Fibroblast of mammary gland (primary cell): ENCODE data around the gene IGSF11.
"Not testable (repeated sequence)": the region's sequence is repeated elsewhere in the genome, so short reads cannot be mapped to it uniquely, and the experiment has no call there.

Source experiments
- DNase-seq: peaks from one replicate; pipeline ENCODE4 v3.0.0-alpha.2; 2010; ENCODE audit warnings: low read depth
- H3K4me3 ChIP-seq: 2 replicates; pipeline ENCODE4 v1.5.1; 2011; ENCODE audit warnings: low read depth, mild to moderate bottlenecking, low read length, moderate library complexity; ENCODE audit not compliant: control insufficient read depth
- TF ChIP-seq, protein P1 (sequence below): conservative IDR thresholded peaks from 2 replicates; pipeline ENCODE4 v1.5.1; 2011; ENCODE audit warnings: low read depth, low read length, inconsistent platforms; ENCODE audit not compliant: control insufficient read depth, insufficient read depth

IGSF11 gene

DNA sequence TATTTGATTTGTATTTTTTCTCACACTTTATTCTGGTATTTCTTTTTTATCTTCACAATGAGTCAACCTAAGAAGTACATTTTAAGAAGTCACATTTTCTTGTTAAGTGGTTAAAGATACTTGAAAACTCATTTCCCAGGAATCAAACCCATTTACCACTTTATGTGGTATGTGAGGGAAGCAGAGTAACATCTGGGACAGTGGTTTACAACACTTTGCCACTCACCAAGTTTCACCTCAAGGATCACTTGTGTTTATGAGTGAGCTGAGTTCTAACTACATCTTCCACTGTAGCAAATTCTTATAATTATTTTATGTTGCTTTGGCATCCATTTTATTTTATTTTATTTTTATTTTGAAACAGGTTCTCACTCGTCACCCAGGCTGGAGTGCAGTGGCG lies 53.8 kb downstream of the IGSF11 start:
- no peak overlapping the region for H3K4me3 ChIP-seq
- TF ChIP-seq, protein P1, sequence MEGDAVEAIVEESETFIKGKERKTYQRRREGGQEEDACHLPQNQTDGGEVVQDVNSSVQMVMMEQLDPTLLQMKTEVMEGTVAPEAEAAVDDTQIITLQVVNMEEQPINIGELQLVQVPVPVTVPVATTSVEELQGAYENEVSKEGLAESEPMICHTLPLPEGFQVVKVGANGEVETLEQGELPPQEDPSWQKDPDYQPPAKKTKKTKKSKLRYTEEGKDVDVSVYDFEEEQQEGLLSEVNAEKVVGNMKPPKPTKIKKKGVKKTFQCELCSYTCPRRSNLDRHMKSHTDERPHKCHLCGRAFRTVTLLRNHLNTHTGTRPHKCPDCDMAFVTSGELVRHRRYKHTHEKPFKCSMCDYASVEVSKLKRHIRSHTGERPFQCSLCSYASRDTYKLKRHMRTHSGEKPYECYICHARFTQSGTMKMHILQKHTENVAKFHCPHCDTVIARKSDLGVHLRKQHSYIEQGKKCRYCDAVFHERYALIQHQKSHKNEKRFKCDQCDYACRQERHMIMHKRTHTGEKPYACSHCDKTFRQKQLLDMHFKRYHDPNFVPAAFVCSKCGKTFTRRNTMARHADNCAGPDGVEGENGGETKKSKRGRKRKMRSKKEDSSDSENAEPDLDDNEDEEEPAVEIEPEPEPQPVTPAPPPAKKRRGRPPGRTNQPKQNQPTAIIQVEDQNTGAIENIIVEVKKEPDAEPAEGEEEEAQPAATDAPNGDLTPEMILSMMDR = no peak
- no peak for DNase-seq

DNA sequence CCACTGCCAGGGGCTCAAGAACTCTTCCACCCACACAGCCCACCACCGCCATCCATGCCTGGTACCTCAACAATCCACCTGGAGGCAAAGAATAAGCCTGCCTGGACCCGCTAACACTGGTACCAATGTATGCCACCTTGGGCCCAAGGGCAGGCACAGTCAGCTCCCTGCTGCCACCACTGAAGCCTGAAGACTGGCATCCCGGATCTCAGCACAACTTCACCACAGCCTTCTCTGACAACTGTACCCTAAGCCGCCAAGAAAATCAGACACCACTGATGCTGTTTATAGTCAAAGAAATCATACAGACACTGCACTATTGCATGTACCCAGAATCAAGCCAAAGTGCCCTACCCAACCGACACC lies 56.3 kb downstream of the IGSF11 start:
- DNase-seq = no peak
- no peak overlapping the region for H3K4me3 ChIP-seq
- TF ChIP-seq, protein P1 = no peak

DNA sequence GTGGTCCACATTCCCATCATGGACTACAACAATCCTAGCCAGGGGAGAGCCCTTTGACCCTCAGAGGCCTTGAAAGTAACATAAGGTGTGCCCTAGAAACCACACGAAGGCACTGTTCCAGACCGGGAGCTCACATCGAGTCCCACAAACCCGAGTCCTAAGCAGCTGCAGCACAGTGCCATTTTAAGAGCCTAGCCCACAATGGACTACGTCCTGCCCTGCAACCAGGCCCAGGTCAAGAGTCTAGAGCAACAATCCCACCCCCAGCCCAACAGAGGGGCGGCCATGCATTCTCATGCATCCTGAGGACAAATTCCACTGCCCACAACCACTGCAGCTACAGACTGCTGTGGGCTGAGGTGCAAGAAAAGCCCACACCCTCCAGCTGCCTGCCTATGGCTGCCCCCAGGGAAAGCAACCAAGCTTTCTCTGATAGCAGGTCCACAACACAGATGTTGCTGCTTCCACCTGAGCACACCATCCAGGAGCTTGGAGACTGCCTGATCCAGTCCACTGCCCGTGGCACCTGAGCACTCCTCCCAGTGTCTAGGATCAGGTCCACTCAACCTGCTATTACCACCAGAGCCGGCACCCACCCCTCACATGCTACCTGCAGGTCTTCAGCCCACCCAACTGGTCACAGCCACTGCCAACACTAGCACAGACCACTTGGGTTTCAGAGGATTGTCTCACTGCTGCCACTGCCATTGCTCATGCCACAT lies 56.8 kb downstream of the IGSF11 start:
- TF ChIP-seq, protein P1 = no peak
- H3K4me3 ChIP-seq = no peak overlapping the region
- DNase-seq = no peak

DNA sequence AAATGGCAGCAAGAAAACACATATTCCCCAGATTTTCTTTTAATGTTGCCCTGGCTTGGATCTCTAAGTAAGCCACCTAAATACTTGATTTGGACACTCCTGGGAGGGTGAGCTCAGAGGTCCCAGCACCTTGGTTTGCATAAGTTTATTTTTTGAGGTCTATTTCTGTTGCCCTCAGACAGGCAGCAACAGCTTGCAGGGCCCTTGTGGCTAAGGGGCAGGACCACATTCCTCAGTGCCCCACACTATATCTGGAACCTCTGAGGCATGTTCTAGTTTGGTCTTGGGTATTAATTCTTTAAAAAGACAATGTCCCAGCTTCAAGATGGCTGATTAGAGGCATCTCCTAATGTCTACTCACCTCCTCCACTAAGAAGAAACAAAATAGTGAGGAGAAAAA lies 57.5 kb downstream of the IGSF11 start:
- DNase-seq = no peak
- TF ChIP-seq, protein P1 = no peak
- H3K4me3 ChIP-seq = no peak overlapping the region

DNA sequence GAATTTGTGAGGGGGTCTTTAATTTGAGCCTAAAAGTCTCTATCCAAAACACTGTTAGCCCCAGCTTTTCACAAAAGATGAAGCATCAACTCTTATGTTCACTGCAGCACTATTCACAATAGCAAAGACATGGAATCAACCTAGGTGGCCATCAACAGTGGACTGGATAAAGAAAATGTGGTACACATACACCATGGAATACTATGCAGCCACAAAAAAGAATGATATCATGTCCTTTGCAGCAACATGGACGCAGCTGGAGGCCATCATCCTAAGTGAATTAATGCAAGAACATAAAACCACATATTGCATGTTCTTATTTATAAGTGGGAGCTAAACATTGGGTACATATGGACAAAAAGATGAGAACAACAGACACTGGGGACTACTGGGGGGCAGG lies 59.2 kb downstream of the IGSF11 start:
- not testable (repeated sequence) for DNase-seq

DNA sequence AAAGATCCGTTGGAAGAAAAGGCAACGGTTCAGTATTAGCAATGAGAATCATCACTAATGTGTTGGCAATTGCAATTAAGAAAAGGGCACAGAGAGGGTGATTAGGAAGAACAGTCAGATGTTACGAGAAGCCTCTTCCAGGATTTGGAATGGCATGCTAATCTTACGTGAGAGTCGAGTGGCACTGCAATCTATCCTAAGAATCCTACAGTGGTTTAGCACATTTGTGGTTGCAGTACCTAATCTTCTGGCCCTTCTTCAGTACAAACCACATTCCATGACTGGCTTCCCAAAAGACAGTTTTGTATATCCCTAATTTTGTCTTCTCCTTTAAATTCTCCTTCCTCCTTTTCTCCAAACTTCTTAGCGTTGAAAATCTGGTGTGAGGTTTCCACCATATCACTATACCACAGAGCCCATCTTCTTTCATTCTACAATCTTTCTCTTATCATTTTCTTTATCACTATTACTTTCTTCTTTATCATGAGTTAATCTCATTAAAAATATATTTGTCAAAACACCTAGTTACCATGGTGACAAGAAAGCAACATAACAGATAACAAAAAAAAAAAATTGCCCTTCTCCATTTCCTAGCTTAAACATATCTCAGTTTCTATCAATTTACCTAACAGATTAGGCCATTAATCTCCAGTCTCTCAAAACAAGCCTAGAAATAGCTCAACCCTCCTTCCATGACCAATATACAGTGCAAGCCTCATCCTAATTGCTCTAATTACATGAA lies 60.1 kb downstream of the IGSF11 start:
- no peak for DNase-seq
- TF ChIP-seq, protein P1 = no peak
- no peak overlapping the region for H3K4me3 ChIP-seq

More for the DNA sequence above, 59.2 kb downstream of the IGSF11 start:
- not testable (repeated sequence) for H3K4me3 ChIP-seq

DNA sequence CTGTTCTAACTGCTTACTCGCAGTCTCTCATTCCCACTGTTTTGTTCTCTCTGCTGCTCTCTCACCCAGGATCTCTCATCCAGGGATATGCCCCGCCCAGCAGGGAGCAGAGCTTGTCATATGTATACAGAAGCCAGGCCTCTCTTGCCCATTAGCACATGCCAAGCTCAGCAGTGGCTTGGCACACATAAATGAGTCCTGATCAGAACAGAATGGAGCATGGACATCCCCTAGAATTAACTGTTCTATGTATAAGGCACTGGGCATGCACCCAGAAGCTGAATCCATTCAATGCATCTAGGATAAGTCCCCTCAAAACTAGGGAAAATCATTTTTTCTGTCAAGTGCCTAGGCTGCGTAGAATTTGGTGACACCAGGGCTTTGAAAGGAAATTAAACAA lies 61.6 kb downstream of the IGSF11 start:
- DNase-seq = no peak
- H3K4me3 ChIP-seq = no peak overlapping the region
- TF ChIP-seq, protein P1 = no peak
